Uterus (tissue), 2 donors: ENCODE results near the gene ZBTB20.

Experiments used
- POLR2A ChIP-seq, 2 donors: fragments of 450-650 bp; IDR thresholded peaks; one replicate each; pipeline ENCODE4 v1.6.1; 2016; ENCODE audit warnings: antibody characterized with exemption in 2 of 2, mild to moderate bottlenecking in 1 of 2, moderate library complexity in 1 of 2
- TF ChIP-seq, protein P1 (sequence below), 4 experiments: fragments of 200-600 bp in 2 of 4; fragments of 450-650 bp in 2 of 4; sonication (generic) in 2 of 4; IDR thresholded peaks; one replicate each; pipeline ENCODE4 v1.5.1; 2016 to 2019; ENCODE audit warnings: antibody characterized with exemption in 4 of 4, mild to moderate bottlenecking in 2 of 4, moderate library complexity in 1 of 4

DNA sequence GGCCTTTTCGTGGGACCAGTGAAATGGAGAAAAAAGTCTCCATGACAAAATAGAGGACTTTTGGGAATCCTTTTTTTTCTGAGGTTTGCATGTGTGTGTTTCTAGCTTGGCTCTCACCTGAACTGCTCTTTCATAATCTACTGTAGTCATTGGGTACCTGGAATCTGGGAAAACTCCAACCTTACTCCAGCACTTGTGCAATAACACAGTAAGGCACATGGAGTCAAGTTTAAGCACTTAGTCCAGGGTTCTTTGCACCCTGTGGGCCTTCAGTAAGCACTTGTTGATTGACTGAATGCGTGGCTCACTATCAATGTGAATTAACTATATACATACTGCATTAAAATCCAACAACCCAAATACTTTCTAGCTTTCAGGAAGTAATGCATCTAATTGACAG is 299.5 kb downstream of the ZBTB20 start:
- no peak for TF ChIP-seq POLR2A (IDR thresholded peaks at IDR 0.05)
- TF ChIP-seq, protein P1, sequence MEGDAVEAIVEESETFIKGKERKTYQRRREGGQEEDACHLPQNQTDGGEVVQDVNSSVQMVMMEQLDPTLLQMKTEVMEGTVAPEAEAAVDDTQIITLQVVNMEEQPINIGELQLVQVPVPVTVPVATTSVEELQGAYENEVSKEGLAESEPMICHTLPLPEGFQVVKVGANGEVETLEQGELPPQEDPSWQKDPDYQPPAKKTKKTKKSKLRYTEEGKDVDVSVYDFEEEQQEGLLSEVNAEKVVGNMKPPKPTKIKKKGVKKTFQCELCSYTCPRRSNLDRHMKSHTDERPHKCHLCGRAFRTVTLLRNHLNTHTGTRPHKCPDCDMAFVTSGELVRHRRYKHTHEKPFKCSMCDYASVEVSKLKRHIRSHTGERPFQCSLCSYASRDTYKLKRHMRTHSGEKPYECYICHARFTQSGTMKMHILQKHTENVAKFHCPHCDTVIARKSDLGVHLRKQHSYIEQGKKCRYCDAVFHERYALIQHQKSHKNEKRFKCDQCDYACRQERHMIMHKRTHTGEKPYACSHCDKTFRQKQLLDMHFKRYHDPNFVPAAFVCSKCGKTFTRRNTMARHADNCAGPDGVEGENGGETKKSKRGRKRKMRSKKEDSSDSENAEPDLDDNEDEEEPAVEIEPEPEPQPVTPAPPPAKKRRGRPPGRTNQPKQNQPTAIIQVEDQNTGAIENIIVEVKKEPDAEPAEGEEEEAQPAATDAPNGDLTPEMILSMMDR (IDR thresholded peaks at IDR 0.05): no peak
